Head of caudate nucleus (tissue), 42 donors: Measurements from ENCODE around the gene GRAMD1B.

Experiments used
- DNase-seq, 42 donors: peaks; one replicate each; pipeline versions ENCODE4 v3.0.0 to v3.0.0-alpha.2; 2020 to 2021; ENCODE audit warnings: mixed read lengths in 7 of 42
- intact Hi-C: fragments of 100-400 bp; cut with DNase I; formaldehyde crosslinking; loops from one replicate; pipeline ENCODE4 v1.15.0; 2022

GRAMD1B gene

GRCh38 chr11:123588117-123588863 lies 158.2 kb downstream of the GRAMD1B start:
- no peak for DNase-seq
- intact Hi-C loops = no loop called here

DNA sequence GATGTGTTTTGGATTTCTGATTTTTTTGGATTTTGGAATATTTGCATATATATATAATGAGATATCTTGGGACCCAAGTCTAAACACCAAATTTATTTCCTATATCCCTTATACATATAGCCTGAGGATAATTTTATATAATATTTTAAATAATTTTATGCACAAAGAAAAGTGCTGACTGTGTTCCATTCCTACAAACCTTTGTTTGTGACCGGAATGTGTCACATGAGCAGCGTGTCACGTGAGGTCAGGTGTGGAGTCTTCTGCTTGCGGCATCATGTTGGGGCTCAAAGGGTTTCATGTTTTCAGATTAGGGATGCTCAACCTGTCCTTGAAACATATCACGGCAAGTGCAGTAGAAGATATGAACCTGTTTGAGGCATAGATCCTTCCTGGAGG lies 158.8 kb downstream of the GRAMD1B start:
- intact Hi-C loops = no loop called here
- DNase-seq = no peak

- intact Hi-C loops = no loop called here
- DNase-seq = peak in 5 of 42 donors; percentile 16 to 71 (median 26)
Observed at GRCh38 chr11:123590296-123590912, 160.3 kb downstream of the GRAMD1B start.

GRCh38 chr11:123593570-123593969 lies 163.5 kb downstream of the GRAMD1B start:
- no peak for DNase-seq

GRCh38 chr11:123594188-123594901 lies 164.3 kb downstream of the GRAMD1B start:
- intact Hi-C loops = no loop called here
- DNase-seq = peak in 7 of 42 donors; percentile 12 to 59 (median 31)

More at GRCh38 chr11:123593570-123593969, 163.5 kb downstream of the GRAMD1B start:
- intact Hi-C loops = no loop called here

DNA sequence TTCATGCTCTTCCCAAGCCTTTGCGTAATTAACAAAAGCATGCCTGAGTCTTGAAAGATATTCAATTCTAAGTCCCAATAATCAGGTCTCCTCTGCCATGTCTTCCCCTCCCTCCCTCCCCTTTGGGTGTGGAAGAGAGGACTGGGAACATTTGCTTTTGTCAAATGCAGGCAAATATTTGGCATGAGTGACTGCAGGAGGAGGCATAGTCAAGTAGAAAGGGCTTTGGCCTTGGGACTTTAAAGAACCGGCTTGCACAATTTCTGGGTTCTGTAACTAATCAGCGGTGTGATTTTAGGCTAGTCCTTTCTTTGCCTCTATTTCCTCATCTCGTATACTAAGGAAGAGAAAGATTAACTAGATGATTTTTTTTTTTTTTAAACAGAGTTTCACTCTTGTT lies 164.9 kb downstream of the GRAMD1B start:
- intact Hi-C loops = no loop called here
- no peak for DNase-seq

GRCh38 chr11:123597859-123598258 lies 167.8 kb downstream of the GRAMD1B start:
- no peak for DNase-seq
- intact Hi-C loops = no loop called here

- DNase-seq = no peak
- intact Hi-C loops = no loop called here
Observed at GRCh38 chr11:123601136-123601535, 171.1 kb downstream of the GRAMD1B start.

DNA sequence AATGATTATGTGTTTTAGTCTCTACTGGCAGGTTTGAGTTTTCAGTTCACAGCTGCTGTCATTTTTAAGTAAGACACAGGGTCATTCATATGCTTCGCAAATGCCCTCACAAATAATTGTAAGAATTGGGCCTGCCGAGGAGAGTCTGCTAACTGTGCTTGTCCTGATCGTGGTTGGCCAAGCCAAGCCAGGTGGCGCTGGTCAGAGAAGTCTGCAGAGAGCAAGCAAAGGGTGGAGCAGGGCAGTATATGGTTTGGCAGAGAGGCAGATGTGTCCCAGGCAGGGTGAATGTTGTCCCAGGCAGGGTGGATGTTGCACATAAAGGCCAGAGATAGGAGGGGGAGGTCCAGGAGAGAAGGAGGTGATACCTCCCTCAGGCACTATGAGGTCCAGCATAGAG lies 171.7 kb downstream of the GRAMD1B start:
- DNase-seq = no peak
- intact Hi-C loops = no loop called here

DNA sequence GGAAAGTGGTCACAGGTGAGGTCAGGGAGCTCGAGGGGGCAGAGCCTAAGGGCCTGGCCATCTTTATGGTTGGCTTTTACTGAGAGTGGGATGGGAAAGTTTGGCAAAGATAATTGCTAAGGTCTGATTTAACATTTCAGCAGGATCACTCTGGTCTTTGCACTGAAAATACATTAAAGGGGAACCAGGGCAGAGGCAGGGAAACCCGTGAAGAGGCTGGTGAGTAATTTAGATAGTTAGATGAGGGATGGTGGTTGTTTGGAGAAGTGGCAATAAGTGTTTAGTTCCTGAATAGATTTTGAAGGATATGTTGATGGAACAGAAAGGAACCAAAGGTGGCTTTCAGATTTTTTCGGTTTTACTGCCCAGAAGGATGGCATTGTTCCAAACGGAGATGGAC lies 173.6 kb downstream of the GRAMD1B start:
- no peak for DNase-seq
- intact Hi-C loops = no loop called here

GRCh38 chr11:123607781-123608180 lies 177.7 kb downstream of the GRAMD1B start:
- intact Hi-C loops = no loop called here
- DNase-seq = peak in 14 of 42 donors; percentile 21 to 69 (median 34)

- intact Hi-C loops = no loop called here
- no peak for DNase-seq
Observed at GRCh38 chr11:123608371-123608770, 178.3 kb downstream of the GRAMD1B start.

DNA sequence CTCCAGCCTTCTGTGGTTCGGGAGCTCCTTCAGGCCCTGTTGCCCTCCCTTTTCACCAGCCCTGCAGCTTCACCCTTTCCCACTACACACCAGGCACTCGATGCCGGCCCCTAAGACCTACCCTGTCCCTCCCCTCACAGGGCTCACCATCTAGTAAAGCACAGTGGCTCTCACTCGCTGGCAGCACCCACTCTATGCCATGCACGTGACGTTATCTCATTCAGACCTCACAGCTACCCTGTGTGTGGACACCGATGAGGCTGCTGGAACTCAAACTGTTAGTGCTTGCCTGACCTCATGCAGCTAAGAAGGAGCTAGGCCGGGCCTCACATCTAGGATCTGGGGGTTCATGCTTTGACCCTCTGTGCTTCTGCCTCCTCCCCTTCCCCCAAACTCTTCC lies 178.9 kb downstream of the GRAMD1B start:
- intact Hi-C loops = no loop called here
- no peak for DNase-seq

DNA sequence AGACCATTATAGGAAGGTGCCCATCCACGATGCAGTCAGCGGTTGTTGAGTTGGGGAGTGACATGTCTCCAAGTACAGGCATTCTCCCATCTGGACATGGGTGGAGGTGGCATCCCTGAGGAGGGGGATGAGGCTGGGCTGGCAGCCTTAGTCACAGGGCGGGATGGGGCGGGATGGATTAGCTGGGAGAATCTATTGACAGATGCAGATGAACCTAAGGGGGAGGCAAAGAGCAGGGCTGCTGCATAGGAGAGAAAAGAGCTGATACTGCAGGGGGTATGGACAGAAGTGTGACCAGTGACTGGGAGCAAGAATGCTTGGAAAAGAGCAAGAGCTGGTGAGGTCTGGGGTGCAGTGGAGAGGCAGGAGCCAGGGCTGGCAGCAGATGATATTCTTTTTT lies 181.6 kb downstream of the GRAMD1B start:
- intact Hi-C loops = no loop called here
- no peak for DNase-seq

- peak; percentile 51 to 94 (median 80) for DNase-seq
- intact Hi-C loops = no loop called here
Observed at GRCh38 chr11:123616505-123617198, 186.6 kb downstream of the GRAMD1B start.

DNA sequence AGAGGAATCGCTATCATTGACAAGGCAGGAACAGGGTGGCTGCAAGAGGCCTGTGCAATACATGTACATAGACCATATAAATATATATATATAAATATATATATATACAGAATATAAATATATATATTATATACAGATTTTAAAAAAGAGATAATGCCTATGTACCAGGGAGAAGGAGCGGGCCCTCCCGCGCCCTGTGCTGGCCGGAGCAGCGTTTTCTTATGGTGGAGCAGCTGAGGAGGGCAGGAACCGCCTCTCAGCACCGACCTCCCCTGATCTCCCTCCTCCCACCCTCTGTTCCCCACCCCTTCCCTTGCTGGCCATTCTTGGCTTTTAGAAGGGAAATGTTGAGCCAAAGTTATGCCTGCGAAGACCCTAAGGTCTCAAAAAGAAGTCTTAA lies 192.5 kb downstream of the GRAMD1B start:
- intact Hi-C loops = no loop called here
- DNase-seq = no peak

DNA sequence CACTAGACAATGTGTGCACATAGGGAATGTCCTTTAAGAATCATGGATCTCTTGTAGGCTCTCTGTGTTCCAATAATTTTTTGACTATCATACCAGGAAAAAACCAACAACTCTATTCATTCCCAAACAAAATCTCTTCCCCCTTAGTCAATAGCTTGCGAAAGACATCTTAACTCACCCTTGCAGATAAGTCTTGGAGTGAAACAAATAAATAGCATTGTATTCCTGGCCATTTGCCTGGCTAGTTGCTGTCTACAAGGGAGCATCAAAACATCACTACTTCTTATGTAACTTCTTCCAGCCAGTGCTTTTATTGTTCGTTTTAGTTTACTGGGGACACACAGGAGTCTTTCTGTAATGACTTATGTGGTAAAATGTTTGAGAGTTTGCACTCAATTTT lies 194.9 kb downstream of the GRAMD1B start:
- DNase-seq = no peak
- intact Hi-C loops = no loop called here

DNA sequence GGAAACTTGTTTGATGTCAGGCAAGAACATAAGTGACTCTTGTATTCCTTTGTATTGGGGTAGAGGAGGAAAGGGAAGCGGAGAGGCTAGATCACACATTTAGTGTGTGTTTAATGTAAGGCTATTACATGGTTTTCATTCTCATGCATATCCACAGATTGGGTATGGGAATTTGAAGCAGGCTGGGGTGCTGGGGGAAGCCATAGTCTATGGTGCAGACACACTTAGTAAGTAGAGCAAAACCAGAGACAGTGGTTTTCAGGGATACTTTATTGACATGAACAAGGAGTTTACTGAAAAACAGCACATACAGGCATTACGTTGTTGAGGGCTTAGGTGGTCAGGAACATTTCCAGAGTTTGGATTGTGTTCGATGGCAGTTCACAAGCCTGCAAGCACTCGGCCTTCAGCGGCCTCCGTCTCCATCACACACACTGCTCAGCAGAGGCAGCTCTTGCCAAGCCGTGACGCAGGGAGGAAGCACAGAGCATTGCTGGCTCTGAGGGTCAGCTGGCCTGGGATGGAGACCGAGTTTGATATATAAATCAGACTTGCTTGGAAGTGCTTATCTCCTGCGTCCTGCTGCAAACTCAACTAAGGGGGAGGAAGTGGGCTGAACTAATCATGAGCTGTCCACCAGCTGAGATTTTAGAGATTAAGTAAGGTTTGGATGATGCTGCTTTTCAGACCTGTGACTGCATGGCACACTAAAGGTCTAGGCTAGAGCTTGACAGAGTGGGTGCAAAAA lies 199.0 kb downstream of the GRAMD1B start:
- intact Hi-C loops = no loop called here
- DNase-seq = peak in 17 of 42 donors; percentile 11 to 65 (median 31)

GRCh38 chr11:123630126-123630608 lies 200.1 kb downstream of the GRAMD1B start:
- intact Hi-C loops = no loop called here
- no peak for DNase-seq
